ENCODE results near the gene LCT.
"Not testable (repeated sequence)": the region's sequence is repeated elsewhere in the genome, so short reads cannot be mapped to it uniquely, and the experiment has no call there.

Gene LCT

GRCh38 chr2:135796606-135797005 is 40.4 kb downstream of the LCT start:
- DNase-seq = no peak

GRCh38 chr2:135795641-135796040 is 41.3 kb downstream of the LCT start:
- DNase-seq = not testable (repeated sequence)

GRCh38 chr2:135792401-135793150 is 44.4 kb downstream of the LCT start:
- no peak for DNase-seq

- peak; percentile 53 for DNase-seq
Measured at GRCh38 chr2:135791418-135792190, 45.4 kb downstream of the LCT start.

GRCh38 chr2:135790423-135790822 is 46.6 kb downstream of the LCT start:
- DNase-seq = no peak

- peak; percentile 91 for DNase-seq
Measured at GRCh38 chr2:135786823-135787222, 50.2 kb downstream of the LCT start.

- DNase-seq = no peak
Measured at GRCh38 chr2:135785032-135785431, 52.0 kb downstream of the LCT start.

- DNase-seq = no peak
Measured at GRCh38 chr2:135783439-135783838, 53.5 kb downstream of the LCT start.

- DNase-seq = no peak
Measured at GRCh38 chr2:135782231-135782630, 54.8 kb downstream of the LCT start.

GRCh38 chr2:135776367-135776766 is 60.6 kb downstream of the LCT start:
- DNase-seq = no peak

GRCh38 chr2:135775420-135775819 is 61.6 kb downstream of the LCT start:
- DNase-seq = no peak

- no peak for DNase-seq
Measured at GRCh38 chr2:135773917-135774316, 63.1 kb downstream of the LCT start.

- no peak for DNase-seq
Measured at GRCh38 chr2:135773319-135773718, 63.7 kb downstream of the LCT start.

GRCh38 chr2:135768863-135769262 is 68.1 kb downstream of the LCT start:
- DNase-seq = no peak

- DNase-seq = no peak
Measured at GRCh38 chr2:135762530-135762929, 74.5 kb downstream of the LCT start.

- no peak for DNase-seq
Measured at GRCh38 chr2:135762022-135762421, 75.0 kb downstream of the LCT start.

- no peak for DNase-seq
Measured at GRCh38 chr2:135756692-135757091, 80.3 kb downstream of the LCT start.

- no peak for DNase-seq
Measured at GRCh38 chr2:135755573-135755972, 81.4 kb downstream of the LCT start.

GRCh38 chr2:135745545-135745944 is 91.4 kb downstream of the LCT start:
- DNase-seq = peak; percentile 66

- no peak for DNase-seq
Measured at GRCh38 chr2:135744760-135745314, 92.1 kb downstream of the LCT start.

GRCh38 chr2:135743860-135744259 is 93.1 kb downstream of the LCT start:
- DNase-seq = no peak

GRCh38 chr2:135742325-135742757 is 94.6 kb downstream of the LCT start:
- peak; percentile 69 for DNase-seq

- DNase-seq = peak; percentile 98
Measured at GRCh38 chr2:135741395-135742324, 95.3 kb downstream of the LCT start, which contains the start of gene UBXN4. TSS of gene UBXN4 (plus strand) at chr2:135741855. CDS start at chr2:135741930, 75 bp downstream.

Data from kidney glomerular epithelial cell (primary cell).